Fibroblast of skin of back (primary cell): ENCODE results near the gene C4orf17. TPM values are rescaled to one million over a fixed set of nuclear protein-coding genes. Genes with fewer than 3 reads are reported as not detected.
"Not testable (repeated sequence)": the region's sequence is repeated elsewhere in the genome, so short reads cannot be mapped to it uniquely, and the experiment has no call there.

Experiments
- DNase-seq: peaks from one replicate; pipeline ENCODE4 v3.0.0-alpha.2; 2013
- polyA plus RNA-seq, 2 experiments: library from polyadenylated mRNA; unstranded; fragments of 120-200 nt; gene quantifications; one replicate each; pipeline ENCODE4 v1.2.1, GENCODE V29; 2013; ENCODE audit not compliant: insufficient read length in 2 of 2

The C4orf17 gene
- not detected for polyA plus RNA-seq (2013, experiment 1 of 2; ENCODE audit: insufficient read length)
- polyA plus RNA-seq (2013, experiment 2 of 2; ENCODE audit: insufficient read length), result not detected

DNA sequence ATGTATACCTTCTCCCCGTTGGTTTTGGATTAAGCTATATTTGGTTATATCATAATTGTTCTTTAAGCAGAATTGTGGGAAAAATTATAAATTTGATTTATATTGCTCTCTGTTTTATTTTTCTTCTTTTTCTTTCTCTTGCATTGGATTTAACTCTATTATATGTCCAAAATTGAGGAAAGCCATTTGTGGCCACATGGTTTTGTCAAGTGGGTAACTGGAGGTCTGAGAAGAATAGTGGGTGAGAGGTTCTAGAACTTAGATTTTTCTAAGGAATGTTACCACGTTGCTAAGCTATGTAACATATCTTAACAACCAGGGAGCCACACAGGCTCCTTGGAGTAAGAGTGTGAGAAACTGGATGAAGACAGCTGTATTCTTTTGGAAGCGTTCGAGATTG is at the start of gene C4orf17:
Gene C4orf17, plus strand, starts transcription at position 301 of the 400 bp plus-strand sequence. CDS start 2,061 bp downstream, outside the sequence.
- no peak for DNase-seq

DNA sequence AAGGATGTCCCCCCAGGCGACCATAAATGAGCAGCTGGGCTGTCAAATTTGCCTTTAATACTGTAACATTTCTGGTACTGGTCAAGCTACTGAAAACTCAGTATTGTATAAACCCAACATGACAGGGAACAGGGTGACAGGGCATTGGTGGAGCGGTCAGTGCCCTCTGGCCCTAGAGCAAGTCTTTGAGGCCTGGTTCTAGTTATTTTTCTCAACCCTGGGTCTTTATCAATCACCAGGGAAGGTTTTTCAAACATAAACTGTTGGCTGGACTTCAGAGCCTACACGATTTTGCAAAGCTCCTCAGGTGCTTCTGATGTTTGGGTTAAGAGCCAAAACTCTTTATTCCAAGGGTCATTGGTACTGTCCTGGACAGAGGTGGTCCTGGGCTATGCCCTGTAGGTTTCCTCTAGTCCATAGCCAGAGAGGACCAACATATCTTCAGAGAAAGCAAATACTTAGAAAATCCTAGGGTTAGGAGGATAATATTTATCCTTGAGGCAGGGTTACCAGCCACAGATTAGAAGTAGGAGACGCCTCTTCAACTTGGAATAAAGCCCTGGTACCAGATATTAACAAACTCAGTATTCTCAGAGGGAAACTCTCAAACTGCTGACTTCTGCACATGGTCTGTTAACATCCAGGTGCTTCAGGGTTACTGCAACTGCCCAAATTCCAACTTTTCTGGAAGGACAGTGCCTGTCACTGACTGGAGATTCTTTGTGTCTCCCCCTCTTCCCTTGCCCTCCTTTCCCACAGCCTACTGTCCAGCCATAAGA is 49.0 kb upstream of the C4orf17 start:
- DNase-seq, result no peak

GRCh38 chr4:99462875-99463464 is 47.9 kb upstream of the C4orf17 start:
- peak; percentile 68 for DNase-seq

DNA sequence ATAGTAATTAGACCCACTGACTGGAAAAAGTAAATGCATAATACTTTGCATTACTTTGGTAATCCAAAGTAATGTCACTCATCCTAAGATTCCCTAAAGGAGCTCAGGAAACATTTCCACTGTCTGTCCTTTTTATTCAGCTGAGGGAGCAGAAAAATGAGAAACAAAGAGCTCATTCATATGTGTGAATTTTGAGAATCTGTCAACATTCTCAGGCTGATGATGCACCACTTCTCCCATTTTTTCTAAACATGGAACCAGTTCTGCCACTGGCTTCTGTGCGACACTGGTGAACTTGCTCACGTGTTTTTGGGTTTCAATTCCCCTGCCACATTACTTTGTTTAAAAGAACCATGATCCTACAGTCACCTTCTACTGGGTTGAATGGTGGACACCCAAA is 47.3 kb upstream of the C4orf17 start:
- DNase-seq, result no peak

- no peak for DNase-seq
Measured at GRCh38 chr4:99467887-99468286, 42.9 kb upstream of the C4orf17 start.

DNA sequence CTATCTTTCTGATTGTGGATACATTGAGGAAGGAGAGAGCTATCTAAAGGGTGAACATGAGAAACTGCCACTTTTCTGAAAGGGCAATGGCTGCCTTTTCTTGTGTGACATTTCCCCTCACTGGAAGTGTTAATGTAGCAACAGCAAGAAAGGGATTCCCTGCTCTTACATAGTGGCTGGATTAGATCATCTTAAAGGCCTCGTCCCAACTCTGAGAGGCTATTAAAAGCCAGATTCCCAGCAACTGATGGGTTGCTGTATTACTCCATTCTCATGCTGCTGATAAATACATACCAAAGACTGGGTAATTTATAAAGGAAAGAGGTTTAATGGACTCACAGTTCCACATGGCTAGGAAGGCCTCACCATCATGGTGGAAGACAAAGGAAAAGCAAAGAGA is 41.9 kb upstream of the C4orf17 start:
- DNase-seq, result no peak

GRCh38 chr4:99471349-99471748 is 39.5 kb upstream of the C4orf17 start:
- DNase-seq, result no peak

- DNase-seq, result no peak
Measured at GRCh38 chr4:99471896-99472295, 38.9 kb upstream of the C4orf17 start.

- peak; percentile 11 for DNase-seq
Measured at GRCh38 chr4:99473131-99473530, 37.7 kb upstream of the C4orf17 start.

DNA sequence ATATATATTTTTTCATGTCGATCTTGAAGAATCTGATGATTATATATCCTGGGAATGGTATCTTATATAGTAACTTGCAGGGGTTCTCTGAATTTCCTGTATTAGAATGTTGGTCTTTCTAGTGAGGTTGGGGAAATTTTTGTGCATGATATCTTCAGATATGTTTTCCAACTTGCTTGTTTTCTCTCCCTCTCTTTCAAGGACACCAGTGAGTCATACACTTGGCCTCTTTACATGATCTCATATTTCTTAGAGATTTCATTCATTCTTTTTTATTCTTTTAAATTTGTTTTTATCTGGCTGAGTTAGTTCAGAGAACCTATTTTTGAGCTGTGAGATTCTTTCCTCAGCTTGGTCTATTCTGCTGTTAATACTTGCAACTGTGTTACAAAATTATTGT is 27.2 kb upstream of the C4orf17 start:
- DNase-seq, result peak; percentile 15

- no peak for DNase-seq
Measured at GRCh38 chr4:99485212-99485611, 25.6 kb upstream of the C4orf17 start.

GRCh38 chr4:99486648-99487047 is 24.2 kb upstream of the C4orf17 start:
- not testable (repeated sequence) for DNase-seq

DNA sequence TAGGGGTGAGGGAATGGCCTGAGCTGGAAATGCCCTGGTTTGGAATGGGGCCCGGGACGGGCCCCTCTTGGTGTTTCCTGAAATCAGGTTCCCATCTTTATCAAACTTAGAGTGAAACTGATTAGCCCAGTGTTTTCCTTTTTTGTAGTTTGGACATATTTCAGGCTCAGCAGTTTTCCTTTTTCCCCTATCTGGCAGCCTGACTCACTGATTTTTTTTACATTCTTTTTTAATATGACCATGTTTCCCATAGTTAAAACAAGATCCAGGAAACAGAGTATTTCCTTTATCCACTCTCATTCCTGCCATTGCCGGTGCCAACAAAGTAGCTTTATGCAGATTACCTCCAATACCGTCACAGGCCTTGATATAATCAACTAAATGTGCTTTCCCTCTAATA is 20.5 kb upstream of the C4orf17 start:
- DNase-seq, result no peak

- no peak for DNase-seq
Measured at GRCh38 chr4:99504804-99505502, 5.9 kb upstream of the C4orf17 start.

DNA sequence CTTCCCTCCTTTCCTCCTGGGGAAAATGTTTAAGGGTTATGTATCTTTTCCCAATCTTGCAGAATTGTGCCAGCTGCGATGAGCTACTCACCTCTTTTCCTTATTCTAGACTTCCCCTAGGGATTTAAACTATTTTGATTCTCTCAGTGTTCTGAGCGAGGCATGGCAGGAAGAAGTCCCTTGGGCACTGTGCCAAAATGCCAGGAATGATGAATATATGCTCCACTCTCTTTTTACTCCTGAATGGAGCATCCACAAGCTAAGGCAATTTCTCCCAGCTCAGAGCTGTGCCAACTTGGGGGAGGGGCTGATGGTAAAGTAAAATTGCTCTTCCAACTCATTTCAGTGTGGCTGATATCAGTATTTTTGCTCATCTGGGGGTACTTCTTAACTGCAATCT is 4.0 kb upstream of the C4orf17 start:
- DNase-seq, result peak; percentile 36

DNA sequence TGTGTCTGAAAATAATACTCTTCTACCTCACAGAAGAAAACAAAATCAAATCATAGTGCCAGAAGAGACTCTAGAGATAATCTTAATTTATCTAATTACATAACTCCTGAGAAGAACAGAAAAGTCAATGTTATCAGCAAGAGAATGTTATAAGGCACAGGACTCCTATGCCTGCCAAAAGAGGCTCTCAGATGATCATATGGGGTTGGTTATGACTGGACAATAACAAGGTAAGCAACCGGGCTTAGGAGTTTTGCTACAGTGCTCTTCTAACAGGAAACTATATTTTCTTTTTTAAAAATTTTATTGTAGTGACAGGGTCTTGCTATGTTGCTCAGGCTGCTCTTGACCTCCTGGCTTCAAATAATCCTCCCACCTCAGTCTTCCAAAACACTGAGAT is 3.5 kb upstream of the C4orf17 start:
- DNase-seq, result no peak

DNA sequence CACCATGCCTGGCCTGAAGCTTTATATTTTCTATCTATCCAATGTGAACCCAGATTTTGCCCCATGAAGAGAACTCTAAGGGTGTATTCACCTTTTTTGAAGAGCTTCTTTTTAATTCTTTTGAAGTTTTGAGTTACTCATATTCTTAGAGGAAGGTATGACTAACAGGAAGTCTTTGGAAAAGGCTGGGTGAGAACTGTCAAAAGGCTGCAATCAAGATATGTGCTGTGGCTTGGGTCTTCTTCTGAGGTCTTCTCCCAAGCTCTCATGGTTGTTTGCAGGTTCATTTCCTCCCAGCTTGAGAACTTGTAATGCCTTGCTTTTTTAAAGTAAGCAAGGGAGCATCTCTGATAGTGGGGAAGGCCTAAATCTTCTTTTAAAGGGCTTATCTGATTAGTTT is 3.1 kb upstream of the C4orf17 start:
- no peak for DNase-seq

DNA sequence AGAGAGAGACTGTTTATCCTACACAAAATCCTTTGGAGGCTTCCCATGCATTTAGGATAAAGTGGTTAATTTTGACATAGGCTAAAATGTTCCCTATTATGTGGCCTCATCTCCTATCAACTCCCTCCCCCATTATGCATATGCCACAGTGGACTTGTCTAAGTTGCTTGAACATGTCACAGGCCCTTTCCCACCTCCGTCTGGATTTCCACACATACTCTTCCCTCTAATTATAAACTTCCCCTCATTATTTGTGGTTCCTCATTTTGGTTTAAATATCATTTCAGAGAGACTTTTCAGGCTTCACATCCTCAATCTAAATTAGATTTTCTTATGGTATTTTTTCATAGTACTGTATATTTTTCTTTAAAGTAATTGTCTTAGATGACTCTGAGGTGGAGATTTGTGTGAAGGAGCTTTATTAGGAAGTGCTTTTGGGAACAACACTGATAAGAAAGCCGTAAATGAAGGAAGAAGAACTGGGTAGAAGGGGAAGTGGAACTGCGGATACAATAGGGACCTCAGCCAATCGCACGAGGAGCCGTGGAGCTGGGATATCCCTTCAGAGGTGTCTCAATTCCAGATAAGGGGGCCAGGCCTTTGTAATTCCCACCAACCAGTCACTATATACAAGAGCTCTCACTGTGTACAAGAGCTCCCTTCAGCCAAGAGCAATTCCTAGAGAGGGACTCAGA is 7.9 kb downstream of the C4orf17 start:
- DNase-seq, result no peak

GRCh38 chr4:99529228-99529627 is 18.4 kb downstream of the C4orf17 start:
- no peak for DNase-seq

- DNase-seq, result no peak
Measured at GRCh38 chr4:99529956-99530355, 19.1 kb downstream of the C4orf17 start.

DNA sequence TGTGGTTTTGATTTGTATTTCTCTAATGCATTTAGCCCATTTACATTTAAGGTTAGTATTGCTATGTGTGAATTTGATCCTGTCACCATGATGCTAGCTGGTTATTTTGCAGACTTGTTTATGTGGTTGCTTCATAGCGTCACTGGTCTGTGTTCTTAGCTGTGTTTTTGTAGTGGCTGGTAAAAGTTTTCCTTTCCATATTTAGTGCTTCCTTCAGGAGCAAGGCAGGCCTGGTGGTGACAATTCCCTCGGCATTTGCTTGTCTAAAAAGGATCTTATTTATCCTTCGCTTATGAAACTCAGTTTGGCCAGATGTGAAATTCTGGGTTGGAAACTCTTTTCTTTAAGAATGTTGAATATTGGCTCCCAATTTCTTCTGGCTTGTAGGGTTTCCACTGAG is 23.9 kb downstream of the C4orf17 start:
- DNase-seq, result not testable (repeated sequence)

DNA sequence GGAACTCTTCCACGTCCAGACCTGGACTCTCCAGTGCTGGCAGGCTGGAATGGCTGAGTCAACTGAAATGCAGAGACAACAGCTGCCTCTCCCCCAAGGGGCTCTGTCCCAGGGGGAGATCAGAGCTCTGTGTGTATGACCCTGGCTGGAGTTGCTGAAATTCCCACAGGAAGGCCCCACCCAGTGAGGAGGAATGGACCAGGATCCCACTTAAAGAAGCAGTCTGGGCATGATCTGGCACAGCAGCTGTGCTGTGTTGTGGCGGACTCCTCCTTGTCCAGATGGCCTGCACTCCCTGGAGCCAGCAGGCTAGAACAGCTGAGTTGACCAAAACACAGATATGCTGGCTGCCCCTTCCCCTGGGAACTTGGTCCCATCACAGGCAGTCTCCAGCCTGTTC is 25.4 kb downstream of the C4orf17 start:
- peak; percentile 13 for DNase-seq

DNA sequence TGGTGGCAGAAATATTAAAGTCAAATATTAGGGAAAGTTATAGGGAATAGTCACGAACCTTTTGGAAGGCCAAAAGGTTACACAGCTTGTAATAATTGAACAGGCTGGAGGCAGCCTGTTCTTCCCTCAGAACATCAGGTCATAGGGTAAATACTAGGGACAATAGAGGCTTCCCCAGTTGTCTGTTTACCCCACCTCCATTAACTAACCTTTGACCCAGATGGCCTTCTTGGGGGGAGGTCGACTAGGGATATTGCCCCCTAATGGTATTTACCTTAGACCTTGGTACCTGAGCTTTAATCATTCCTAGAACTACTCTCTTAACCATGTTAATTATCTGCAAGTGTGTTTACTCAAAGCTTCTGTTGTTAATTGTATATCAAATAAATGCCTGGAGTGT is 26.0 kb downstream of the C4orf17 start:
- no peak for DNase-seq
